GM21381 (cell line): ENCODE data around the gene CXCR5.

Experiments used
- ATAC-seq: cut with Tn5 transposase; IDR thresholded peaks from one replicate; pipeline ENCODE4 v1.9.1; 2021; ENCODE audit warnings: mild to moderate bottlenecking, moderate library complexity; ENCODE audit not compliant: unreplicated experiment

Gene CXCR5

GRCh38 chr11:118924591-118925585 lies 41.2 kb downstream of the CXCR5 start:
- no peak for ATAC-seq

- no peak for ATAC-seq
Observed at GRCh38 chr11:118927554-118928100, 43.9 kb downstream of the CXCR5 start.

GRCh38 chr11:118928101-118928869 lies 44.6 kb downstream of the CXCR5 start:
- ATAC-seq, result peak; percentile 36

GRCh38 chr11:118928870-118929500 lies 45.3 kb downstream of the CXCR5 start:
- no peak for ATAC-seq

DNA sequence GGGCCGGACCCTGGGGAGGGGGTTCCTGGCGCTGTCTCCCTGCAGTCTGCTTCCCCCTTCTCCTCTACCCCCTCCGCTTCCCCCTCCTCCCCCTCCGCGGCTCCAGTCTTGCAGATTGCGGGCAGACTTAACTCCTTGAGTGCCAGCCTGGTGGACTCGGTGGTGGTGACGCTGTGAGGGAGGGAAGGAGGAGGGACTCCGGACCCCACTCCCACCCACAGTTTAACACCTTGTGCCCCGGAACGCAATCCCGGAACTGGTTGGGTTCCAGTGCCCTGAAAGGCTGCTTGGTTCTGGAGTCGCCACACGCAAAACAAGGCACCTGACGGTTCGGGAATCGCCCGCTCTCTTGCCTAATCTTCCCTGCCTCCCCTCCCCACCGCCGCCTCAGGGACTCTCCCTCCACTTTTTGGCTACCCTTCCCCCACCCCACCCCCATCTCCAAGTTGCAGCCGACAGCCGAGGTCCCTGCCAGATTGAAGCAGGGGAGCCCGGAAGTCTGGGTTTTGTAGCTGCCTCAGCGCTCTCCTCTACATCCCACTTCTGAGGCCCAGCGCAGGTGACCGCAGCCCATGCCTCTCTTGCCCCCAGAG lies 45.9 kb downstream of the CXCR5 start:
- no peak for ATAC-seq

DNA sequence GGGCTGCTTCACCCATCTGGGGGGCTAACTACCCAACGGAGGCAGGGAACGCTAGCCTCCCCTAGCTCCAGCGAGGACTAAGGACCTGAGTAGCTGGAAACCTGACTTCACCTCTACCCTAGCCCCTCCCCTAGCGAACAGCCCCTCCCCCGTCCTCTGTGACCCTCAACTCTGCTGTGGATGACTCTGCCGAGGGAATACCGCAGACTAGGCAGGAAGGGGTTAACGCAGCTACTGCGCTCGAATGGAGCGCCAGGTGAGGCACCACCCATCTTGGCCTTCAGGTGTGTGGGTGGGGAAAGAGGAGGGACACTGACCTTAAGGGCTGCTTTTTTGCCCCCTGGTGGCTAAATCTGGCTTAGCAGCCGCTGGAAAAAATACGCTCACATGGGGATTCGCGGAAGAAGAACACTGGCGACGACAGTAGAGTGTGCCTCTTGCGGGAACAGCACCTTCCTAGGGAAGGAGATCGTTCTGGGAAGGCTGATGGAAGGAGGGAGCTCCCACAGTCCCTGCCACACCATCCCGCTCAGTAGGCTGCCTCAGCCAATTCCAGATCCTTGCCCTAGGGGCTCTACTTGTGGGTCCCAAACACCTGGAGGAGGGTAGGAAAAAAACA lies 46.5 kb downstream of the CXCR5 start:
- no peak for ATAC-seq

DNA sequence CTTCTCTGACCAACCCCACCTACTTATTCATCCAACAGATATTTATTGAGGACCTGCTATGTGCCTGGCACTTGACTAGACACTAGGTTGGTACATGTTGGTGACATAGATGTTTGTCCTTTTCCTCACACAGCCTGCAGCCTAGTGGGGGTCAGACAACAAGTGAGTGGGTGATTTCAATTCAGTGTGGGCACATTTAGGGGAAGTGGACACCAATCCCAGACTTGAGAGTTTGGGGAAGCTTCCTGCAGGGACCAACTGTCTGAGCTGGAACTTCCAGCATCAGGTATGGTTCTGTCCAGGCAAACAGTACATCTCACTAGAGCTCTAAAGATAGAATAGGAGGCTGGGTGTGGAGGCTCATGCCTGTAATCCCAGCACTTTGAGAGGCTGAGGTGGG lies 47.9 kb downstream of the CXCR5 start:
- ATAC-seq, result no peak

- no peak for ATAC-seq
Observed at GRCh38 chr11:118933486-118933885, 49.8 kb downstream of the CXCR5 start.

DNA sequence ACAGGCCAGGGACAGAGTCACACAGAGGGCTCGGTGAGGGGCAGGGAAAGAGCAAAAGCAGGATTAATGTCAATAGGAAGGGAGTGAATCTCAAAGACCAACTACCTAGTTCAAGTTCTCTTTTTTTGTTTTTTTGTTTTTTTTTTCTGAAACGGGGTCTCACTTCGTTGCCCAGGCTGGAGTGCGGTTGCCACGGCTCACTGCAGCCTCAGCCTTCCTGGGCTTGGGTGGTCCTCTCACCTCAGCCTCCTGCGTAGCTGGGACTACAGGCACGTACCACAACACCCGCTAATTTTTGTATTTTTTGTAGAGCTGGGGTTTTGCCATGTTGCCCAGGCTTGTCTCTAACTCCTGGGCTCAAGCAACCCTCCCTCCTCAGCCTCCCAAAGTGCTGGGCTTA lies 51.7 kb downstream of the CXCR5 start:
- ATAC-seq, result no peak

GRCh38 chr11:118938491-118939403 lies 55.1 kb downstream of the CXCR5 start:
- no peak for ATAC-seq

DNA sequence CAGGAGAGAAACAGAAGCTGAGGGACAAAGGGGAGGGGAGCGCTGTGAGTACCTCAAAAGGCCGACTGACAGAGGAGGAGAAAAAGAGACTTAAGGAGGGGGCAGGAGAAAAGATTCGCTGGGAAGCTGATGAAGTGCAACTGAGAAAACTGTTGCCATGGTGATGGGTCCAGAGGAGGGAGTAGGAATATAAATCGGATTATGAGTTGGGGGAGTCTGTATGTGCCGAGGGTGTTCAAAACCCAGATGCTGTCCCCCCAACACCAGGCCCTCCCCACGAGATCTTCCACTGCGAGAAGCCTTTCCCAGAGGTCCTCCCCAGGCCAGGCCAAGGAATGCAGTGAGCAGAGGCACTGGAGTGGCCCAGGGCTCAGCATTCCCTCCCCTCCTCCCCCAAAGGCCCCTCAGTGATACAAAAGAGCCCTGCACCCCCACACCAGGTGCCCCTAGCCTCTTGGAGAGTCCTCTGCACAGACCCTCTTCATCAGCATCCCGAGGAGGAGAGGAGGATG lies 55.8 kb downstream of the CXCR5 start:
- no peak for ATAC-seq

DNA sequence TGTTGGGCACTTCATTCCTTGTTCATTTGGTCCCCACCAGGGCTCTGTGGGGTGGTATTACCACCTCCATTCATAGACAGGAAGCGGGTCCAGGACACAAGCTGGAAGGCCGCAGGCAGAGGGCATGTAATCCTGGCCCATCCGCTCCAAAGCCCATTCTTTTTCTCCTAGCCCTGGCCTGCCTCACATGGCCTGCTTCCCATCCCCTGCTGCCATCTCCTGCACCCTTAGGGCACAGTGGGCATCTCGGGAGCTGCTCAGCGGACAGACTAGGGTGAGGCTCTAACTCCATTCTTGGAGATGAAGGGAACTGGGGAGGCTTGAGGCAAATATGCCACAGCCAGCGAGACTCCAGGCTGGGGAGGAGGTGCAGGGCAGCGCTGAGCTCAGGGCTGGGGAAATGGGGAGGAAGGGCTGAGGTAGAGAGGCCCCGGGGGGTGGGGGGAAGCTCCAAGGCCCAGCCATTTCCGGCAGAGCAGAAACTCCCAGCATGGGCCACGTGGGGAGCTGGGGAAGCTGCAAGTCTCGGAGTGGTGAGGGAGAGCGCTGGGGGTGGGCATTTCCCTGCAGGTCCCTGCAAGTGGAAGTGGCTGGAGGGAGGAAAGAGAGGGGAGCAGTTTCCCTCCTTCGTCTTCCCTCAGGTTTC lies 56.4 kb downstream of the CXCR5 start:
- ATAC-seq, result no peak

- no peak for ATAC-seq
Observed at GRCh38 chr11:118947091-118947490, 63.4 kb downstream of the CXCR5 start.
